NCI-H187 treated with DMSO at 0.1 percent for 48 hours (cell line): ENCODE measurements around the gene DNAI2.
"Not testable (repeated sequence)": the region's sequence is repeated elsewhere in the genome, so short reads cannot be mapped to it uniquely, and the experiment has no call there.

Experiments
- DNase-seq: peaks from one replicate; lab custom pipeline; 2025; lab: John Stamatoyannopoulos, UW

DNAI2 gene

DNA sequence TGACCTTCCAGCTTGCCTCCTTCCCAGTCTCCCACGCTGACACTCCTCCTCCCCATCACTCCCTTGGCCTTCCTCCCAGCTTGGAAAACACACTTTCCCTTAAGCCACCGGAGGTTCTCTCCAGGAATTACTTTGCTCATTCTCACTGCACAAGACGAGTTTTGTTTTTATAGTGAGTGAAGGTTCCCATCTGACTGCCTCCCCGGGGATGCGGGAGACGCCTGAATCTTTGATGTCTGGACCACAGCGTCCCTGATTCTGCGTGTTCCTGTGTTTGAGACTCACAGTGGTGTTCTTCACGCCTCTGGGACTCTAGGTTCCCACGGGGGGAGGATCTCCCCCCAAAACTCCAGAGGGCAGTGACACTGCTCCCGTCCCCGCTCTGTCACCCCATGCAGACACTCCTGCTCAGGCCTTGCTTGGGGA lies 2.0 kb downstream of the DNAI2 start:
- no peak for DNase-seq

DNA sequence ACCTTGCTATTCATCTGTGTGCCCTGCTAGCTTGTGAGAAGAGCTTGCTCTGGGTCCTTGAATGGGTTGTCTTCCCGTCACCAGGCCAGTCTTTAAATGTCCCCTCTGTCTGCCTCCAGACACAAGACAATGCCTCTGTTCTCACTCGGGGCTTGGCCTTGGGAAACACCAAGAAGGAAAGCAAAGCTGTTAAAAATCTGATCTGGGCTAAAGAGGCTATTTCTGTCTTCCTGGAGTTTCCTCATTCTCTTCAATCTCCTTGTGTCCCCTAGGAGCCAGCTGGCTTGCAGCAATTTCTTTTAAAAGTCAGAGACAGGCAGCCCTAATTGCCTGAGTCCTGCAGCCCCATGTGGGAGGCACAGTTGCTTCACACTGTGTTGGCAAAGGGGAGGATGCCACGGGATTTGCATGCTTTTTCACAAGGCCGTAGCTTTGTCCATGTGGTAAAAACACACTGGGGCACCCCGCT lies 2.5 kb downstream of the DNAI2 start:
- no peak for DNase-seq

- DNase-seq, result no peak
These were observed 3.9 kb downstream of the DNAI2 start for GRCh38 chr17:74277935-74278334.

DNA sequence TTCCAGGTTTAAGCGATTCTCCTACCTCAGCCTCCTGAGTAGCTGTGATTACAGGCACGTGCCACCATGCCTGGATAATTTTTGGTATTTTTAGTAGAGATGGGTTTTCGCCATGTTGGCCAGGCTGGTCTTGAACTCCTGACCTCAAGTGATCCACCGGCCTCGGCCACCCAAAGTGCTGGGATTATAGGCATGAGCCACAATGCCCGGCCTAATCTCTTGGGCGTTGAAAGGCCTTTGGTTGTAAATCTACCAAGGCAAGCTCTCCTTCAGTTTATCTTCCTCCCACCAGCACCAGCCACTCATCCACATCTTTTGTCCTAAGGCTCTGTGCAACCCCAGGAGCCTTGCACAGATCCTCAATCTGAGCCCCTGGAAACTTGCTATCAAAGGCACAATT lies 5.6 kb downstream of the DNAI2 start:
- DNase-seq, result not testable (repeated sequence)

DNA sequence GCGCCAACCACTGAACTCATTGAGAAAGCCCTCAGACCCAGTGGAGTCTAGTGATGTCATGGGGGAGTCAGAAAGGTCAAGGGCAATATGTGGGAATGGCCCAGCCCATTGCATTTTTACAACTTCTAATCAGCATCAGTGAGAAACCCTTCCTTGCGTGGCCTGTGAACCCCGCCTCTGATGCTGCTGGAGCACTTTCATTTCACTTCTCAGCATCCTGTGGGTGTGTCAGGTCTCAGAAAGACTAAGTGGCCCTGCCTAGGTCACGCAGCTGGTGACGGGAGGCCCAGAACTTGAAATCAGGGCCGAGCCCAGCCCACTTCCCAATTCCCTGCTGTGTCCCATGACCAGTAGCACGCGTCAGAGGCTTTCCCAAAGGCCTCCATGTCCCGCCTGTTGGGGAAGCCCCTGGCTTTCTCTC lies 6.1 kb downstream of the DNAI2 start:
- no peak for DNase-seq

GRCh38 chr17:74281799-74282198 lies 7.8 kb downstream of the DNAI2 start:
- no peak for DNase-seq

GRCh38 chr17:74282274-74282586 lies 8.2 kb downstream of the DNAI2 start:
- DNase-seq, result not testable (repeated sequence)

DNA sequence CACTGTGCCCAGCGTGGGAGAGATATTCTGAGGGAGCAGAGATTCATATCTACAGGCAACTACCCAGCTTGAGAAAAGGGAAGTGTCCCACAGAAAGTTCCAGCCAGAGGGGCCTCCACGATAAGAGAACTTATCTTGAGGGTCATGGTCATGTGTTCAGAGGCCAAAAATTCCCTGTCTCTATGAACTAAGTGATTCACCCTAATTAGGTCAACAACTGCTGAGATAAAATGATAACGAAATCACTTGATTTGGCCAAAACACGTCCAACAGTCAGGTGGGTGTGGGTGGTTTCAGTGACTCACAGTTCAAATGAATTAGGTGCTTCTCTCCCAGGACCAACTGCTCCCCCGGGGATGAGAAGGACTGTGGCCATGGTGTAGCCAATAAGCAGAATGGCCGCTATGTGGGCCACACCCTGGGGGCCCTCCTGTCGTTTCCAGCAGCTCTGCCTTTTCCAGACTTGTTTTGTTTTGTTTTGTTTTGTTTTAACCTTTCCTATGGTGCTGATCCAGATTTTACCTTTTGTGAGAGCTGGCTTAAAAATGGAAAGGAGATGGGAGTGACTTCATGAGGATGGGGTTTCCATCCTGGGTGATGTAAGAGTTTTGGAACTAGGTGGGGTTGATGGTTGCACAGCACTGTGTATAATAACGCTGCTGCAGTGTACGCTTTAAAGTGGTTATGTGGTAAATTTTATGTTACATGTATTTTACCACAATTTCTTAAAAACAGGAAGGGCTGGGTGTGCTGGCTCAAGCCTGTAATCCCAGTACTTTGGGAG lies 8.7 kb downstream of the DNAI2 start:
- no peak for DNase-seq

DNA sequence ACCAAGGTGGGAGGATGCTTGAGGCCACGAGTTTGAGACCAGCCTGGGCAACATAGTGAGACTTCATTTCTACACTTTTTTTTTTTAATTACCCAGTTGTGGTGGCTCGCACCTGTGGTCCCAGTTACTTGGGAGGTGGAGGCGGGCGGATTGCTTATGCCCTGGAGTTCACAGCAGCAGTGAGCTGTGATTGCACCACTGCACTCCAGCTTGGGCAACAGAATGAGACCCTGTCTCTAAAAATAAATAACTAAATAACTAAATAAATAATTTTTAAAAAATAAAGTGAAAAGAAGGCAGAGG lies 9.3 kb downstream of the DNAI2 start:
- no peak for DNase-seq

- DNase-seq, result no peak
These were observed 13.1 kb downstream of the DNAI2 start for GRCh38 chr17:74287031-74287602.

DNA sequence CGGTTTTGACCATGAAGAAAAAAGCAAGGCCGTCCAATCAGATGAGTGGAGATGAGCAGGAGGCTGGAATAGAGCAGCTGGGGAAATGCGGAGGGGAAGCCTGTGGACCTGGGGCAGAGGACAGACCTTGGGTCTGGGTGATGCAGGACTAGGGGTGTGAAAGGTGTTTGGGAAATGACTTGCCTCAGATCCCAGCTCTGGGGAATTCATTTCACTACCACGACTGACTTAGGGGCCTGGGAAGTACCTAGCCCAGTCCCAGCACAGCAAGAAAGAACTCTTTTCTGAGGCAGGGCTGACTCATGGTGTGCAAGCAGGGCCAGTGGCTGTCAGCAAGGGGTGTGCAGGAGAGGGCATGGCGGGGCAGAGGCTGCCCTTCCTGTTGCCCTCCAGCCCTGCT lies 14.8 kb downstream of the DNAI2 start:
- DNase-seq, result no peak

DNA sequence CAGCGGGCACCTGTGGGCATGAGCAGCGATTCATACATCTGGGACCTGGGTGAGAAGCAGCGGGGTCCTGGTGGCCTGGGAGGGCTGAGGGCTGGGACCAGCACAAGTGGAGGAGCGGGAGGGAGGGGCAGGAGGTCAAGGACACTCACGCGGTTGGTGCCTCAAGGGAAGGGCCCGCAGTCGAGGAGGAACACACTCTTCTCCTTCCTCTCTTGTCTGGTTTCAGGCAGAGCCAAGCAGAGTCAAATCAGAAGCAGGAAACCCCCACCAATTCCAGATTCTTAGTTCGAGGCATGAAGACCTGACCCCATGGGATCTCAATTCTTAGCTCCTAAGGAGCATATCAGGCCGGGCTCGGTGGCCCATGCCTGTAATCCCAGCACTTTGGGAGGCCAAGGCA lies 15.7 kb downstream of the DNAI2 start:
- no peak for DNase-seq

DNA sequence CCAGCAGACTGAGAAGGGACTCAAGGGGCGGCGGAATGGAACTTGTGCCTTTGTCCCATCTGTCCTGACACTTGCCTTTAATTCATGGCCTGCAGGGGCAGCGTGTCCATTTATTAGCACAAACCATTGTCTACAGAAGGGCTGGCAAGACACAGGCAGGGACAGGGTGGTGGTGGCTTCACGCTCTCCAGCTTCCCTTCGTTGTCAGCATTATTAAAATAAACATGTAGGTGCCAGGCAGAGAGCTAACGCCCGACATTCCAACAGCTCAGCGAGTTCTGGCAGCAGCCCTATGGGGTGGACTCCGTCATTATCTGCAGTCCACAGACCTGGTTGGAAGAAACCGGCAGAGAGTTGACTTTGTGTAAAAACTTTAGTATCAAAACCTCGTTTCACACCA lies 16.3 kb downstream of the DNAI2 start:
- DNase-seq, result no peak

DNA sequence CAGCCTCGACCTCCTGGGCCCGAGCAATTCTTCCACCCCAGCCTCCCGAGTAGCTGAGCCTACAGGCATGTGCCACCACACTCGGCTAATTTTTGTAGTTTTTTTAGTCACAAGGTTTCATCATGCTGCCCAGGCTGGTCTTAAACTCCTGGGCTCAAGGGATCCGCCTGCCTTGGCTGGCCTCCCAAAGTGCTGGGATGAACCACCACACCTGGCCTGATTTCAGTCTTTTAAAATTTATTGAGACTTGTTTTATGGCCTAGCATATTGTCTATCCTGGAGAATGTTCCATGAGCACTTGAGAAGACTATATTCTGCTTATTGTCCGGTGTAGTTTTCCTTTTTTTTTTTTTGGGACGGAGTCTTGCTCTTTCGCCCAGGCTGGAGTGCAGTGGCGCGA lies 18.5 kb downstream of the DNAI2 start:
- DNase-seq, result no peak

DNA sequence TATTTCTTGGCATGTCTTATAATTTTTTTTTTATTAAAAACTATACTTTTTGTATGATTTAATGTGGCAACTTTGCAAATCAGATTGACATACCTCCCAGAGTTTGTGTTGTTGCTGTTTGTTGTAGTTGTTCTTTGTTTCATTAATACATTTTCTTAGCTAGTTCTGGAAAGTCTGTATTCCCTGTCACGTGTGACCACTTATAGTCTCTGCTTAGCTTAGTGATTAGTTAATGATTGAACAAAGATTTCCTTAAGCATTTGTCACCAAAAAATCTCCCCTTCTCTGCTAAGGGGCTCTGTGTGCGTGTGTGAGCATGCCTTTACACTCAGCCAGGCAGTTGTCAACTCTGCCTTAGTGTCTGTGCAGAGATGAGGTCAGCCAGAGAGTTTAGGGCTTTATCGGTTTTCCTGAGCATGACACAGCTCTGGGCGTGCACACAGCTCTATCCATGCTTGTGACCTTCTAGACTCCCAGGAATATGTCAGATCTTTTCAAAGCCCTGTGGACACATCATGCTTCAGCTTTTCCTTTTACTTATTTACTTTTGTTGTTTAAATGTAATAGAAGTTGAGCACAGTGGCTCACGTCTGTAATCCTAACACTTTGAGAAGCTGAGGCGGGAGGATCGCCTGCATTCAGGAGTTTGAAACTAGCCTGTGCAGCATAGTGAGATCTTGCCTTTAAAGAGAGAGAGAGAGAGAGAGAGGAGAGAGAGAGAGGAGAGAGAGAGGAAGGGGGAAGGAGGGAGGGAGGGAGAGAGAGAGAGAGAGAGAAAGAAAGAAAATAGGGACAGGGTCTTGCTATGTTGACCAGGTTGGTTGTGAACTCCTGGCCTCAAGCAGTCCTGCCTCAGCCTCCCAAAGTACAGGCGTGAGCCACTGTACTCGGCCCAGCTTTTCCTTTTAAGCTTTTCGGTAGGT lies 21.9 kb downstream of the DNAI2 start:
- DNase-seq, result no peak

DNA sequence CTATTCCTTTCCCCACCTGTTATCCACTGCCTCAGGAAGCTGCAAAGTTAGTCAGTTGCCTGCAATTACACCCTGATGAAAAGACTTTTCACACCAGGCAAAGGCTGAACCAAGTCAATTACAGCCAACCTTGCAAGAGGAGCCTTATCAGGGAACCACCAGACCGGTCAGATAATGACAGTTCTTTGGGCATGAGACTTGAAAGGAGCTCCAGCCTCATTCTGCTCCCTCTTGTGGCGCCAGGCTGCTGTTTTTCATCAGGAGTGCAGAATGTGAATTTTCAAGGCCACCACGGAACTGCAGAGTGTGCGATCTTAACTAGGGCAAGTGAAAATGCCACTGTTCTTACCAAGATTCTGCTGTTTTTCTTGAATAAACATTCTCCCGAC lies 22.5 kb downstream of the DNAI2 start:
- DNase-seq, result no peak

GRCh38 chr17:74297941-74298340 lies 23.9 kb downstream of the DNAI2 start:
- no peak for DNase-seq

- no peak for DNase-seq
These were observed 24.7 kb downstream of the DNAI2 start for GRCh38 chr17:74298778-74299177.

DNA sequence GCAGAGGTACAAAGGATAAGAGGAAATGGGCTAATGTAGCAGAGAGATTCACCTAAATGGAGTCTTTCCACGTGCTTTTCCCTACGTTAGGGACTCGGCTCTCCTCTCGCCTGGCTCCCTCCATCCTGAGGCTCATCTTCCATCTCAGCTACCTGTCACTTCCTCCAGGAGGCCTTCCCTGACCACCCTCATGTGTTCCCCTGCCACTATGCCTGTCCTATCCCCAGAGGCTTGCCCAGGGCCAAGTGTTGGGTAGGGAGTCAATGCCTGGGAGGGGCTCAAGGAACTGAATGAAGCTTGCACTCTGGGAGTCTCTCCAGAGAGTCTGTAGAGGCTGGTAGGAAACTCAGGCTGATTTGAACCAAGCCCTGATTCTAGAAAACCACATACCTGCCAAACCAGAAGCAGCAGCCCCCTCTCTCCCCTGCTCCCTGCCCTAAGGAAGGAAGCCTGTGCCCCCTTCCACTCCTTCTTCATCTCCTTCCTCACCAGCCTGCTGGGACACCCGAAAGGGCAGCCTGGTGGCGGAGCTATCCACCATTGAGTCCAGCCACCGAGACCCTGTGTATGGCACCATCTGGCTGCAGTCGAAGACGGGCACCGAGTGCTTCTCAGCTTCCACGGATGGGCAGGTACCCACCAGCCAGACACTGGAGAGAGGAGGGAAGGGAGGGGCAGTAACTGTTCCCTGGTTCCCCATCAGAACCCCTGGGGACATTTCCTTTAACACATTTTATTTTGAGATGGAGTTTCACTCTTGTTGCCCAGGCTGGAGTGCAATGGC lies 25.4 kb downstream of the DNAI2 start:
- no peak for DNase-seq

DNA sequence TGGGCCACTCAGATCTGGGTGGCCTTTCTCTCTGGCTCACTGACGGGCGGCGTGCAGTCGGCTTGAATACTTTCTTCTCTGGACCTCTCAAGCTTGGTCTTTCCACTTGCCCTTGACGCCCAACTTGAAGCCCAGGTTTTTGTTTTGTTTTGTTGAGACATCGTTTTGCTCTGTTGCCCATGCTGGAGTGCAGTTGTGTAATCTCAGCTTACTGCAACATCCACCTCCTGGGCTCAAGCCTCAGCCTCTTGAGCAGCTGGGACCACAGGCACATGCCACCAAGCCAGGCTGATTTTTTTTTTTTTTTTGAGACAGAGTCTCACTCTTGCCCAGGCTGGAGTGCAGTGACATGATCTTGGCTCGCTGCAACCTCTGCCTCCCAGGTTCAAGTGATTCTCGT lies 29.3 kb downstream of the DNAI2 start:
- no peak for DNase-seq

- no peak for DNase-seq
These were observed 30.1 kb downstream of the DNAI2 start for GRCh38 chr17:74304184-74304583.
